RWPE2 (cell line): ENCODE results near the gene RNF212B.
A peak's percentile ranks its signal among the peaks of the same experiment; 100 is the strongest.
"Not testable (repeated sequence)": the region's sequence is repeated elsewhere in the genome, so short reads cannot be mapped to it uniquely, and the experiment has no call there.

Experiments used
- ATAC-seq: fragments of 200-7000 bp; cut with Tn5 transposase; 3 replicates; pipeline ENCODE4 v1.9.1; 2021; ENCODE audit warnings: low read depth
- DNase-seq: peaks from one replicate; pipeline ENCODE4 v3.0.0-alpha.2; 2020; ENCODE audit warnings: low spot score
- H3K27ac ChIP-seq: fragments of 450-650 bp; 2 replicates; pipeline ENCODE4 v1.5.1; 2017; ENCODE audit warnings: mild to moderate bottlenecking; ENCODE audit not compliant: poor library complexity, severe bottlenecking
- H3K27me3 ChIP-seq: fragments of 250-450 bp; sonication (Bioruptor Pico); 2 replicates; pipeline ENCODE4 v1.5.1; 2021; ENCODE audit warnings: mild to moderate bottlenecking, moderate library complexity; ENCODE audit not compliant: insufficient read depth, poor library complexity, severe bottlenecking
- H3K36me3 ChIP-seq: fragments of 250-450 bp; sonication (Bioruptor Pico); 2 replicates; pipeline ENCODE4 v1.5.1; 2020; ENCODE audit warnings: low read depth, mild to moderate bottlenecking, moderate library complexity
- H3K4me1 ChIP-seq: fragments of 250-450 bp; sonication (Bioruptor Pico); 2 replicates; pipeline ENCODE4 v1.5.1; 2021; ENCODE audit warnings: mild to moderate bottlenecking, moderate library complexity; ENCODE audit not compliant: insufficient read depth, poor library complexity, severe bottlenecking
- H3K4me3 ChIP-seq: fragments of 250-450 bp; sonication (Bioruptor Pico); 2 replicates; pipeline ENCODE4 v1.5.1; 2021; ENCODE audit warnings: mild to moderate bottlenecking, moderate library complexity; ENCODE audit not compliant: severe bottlenecking
- H3K9me3 ChIP-seq: fragments of 250-450 bp; sonication (Bioruptor Pico); 2 replicates; pipeline ENCODE4 v1.5.1; 2021; ENCODE audit warnings: mild to moderate bottlenecking, moderate library complexity; ENCODE audit not compliant: severe bottlenecking
- TF ChIP-seq, protein P1 (sequence below): fragments of 450-650 bp; IDR thresholded peaks from one replicate; pipeline ENCODE4 v1.5.1; 2017; ENCODE audit warnings: mild to moderate bottlenecking, moderate library complexity; ENCODE audit not compliant: poor library complexity, severe bottlenecking

The RNF212B gene

GRCh38 chr14:23227566-23227965 is 10.2 kb upstream of the RNF212B start:
- peak; percentile 77 for ATAC-seq
- Histone ChIP-seq H3K36me3 (no peaks in the 10 kb centered on the region), H3K4me1 (no peaks in the 10 kb centered on the region), H3K4me3 (no peak overlapping the region), H3K27me3 (no peaks in the 10 kb centered on the region), H3K9me3 (peaks cover 1% of the 10 kb centered on the region), H3K27ac (no peak overlapping the region)
- TF ChIP-seq, protein P1, sequence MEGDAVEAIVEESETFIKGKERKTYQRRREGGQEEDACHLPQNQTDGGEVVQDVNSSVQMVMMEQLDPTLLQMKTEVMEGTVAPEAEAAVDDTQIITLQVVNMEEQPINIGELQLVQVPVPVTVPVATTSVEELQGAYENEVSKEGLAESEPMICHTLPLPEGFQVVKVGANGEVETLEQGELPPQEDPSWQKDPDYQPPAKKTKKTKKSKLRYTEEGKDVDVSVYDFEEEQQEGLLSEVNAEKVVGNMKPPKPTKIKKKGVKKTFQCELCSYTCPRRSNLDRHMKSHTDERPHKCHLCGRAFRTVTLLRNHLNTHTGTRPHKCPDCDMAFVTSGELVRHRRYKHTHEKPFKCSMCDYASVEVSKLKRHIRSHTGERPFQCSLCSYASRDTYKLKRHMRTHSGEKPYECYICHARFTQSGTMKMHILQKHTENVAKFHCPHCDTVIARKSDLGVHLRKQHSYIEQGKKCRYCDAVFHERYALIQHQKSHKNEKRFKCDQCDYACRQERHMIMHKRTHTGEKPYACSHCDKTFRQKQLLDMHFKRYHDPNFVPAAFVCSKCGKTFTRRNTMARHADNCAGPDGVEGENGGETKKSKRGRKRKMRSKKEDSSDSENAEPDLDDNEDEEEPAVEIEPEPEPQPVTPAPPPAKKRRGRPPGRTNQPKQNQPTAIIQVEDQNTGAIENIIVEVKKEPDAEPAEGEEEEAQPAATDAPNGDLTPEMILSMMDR, result no peak
- DNase-seq, result no peak

- H3K27ac ChIP-seq, result no peak overlapping the region
- H3K4me1 ChIP-seq, result no peaks in the 10 kb centered on the region
- ATAC-seq (no peak), DNase-seq (no peak)
- peaks cover 1% of the 10 kb centered on the region for H3K9me3 ChIP-seq
- TF ChIP-seq, protein P1, result no peak
- H3K27me3 ChIP-seq, result no peaks in the 10 kb centered on the region
- no peaks in the 10 kb centered on the region for H3K36me3 ChIP-seq
- no peak overlapping the region for H3K4me3 ChIP-seq
These were observed 8.9 kb upstream of the RNF212B start for GRCh38 chr14:23228812-23229211.

- ATAC-seq, DNase-seq, H3K27me3 ChIP-seq, H3K4me1 ChIP-seq, H3K9me3 ChIP-seq, H3K36me3 ChIP-seq, H3K27ac ChIP-seq, H3K4me3 ChIP-seq: not testable (repeated sequence)
These were observed 5.4 kb upstream of the RNF212B start for GRCh38 chr14:23232241-23232808.

DNA sequence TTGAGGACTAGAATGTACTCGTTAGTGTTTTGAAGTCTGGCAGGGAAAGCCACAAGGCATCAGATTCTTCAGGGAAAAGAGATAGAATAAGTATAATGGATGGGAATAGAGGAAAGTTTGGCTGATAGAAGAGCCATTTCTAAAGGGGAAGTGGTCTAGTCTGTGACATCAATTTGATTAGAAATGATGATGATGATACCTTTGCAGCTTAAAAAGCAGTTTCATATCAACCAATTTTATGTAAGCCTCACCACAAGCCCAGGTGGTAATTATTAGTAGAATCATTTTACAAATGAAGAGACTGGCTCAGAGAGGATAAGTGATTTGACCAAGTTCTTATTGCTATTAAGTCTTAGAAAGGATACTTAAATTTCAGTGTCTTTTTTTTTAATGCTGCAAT is 2.9 kb downstream of the RNF212B start:
- Histone ChIP-seq H3K4me3 (no peak overlapping the region), H3K4me1 (peaks cover 3% of the 10 kb centered on the region), H3K9me3 (no peaks in the 10 kb centered on the region), H3K27me3 (no peaks in the 10 kb centered on the region), H3K36me3 (no peaks in the 10 kb centered on the region), H3K27ac (no peak overlapping the region)
- TF ChIP-seq, protein P1, result no peak
- ATAC-seq (no peak), DNase-seq (no peak)

DNA sequence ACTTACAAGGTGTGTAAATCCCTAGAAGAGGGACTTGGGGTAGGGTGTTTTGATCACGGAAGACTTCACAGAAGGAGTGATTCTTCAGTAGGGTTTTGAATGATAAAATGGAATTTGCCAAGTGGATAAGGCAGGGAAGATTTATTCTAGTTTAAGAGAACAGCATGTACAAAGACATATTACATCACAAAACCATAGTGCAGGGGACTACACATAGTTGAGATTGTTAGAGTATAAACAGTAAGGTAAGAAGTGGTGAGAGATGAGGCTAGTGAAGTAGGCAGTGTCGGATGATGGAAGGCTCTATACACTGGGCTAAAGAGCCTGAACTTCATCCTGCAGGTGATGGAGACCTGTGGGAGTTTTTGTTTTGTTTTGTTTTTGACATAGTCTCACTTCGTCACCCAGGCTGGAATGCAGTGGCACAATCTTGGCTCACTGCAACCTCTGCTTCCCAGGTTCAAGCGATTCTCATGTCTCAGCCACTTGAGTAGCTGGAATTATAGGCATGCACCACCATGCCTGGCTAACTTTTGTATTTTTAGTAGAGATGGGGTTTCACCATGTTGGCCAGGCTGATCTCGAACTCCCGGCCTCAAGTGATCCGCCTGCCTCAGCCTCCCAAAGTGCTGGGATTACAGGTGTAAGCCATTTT is 3.5 kb downstream of the RNF212B start:
- H3K9me3 ChIP-seq, ATAC-seq, H3K4me3 ChIP-seq, H3K27me3 ChIP-seq, H3K36me3 ChIP-seq, DNase-seq, H3K27ac ChIP-seq, H3K4me1 ChIP-seq: not testable (repeated sequence)

DNA sequence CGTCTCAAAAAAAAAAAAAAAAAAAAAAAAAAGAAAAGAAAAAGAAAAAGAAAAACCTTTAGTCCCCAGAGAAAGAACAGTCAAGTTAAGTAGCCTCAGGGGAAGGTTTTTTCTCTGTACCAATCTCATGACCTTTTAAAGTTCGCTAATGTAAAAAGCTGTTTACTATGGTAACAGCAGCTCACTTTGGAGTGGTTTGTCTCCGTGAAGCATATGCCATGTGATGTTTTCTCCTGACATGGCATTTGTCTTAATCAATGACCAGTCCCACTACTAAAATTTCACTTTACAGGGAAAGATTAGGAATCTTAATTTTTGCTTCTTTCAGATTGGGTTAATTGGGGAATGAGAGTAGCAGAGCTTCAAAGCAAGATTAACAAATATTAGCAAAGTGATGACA is 4.3 kb downstream of the RNF212B start:
- no peaks in the 10 kb centered on the region for H3K36me3 ChIP-seq
- peaks cover 3% of the 10 kb centered on the region for H3K4me1 ChIP-seq
- no peaks in the 10 kb centered on the region for H3K27me3 ChIP-seq
- no peak overlapping the region for H3K4me3 ChIP-seq
- DNase-seq (no peak), ATAC-seq (no peak)
- TF ChIP-seq, protein P1, result no peak
- H3K9me3 ChIP-seq, result no peaks in the 10 kb centered on the region
- H3K27ac ChIP-seq, result no peak overlapping the region
